RWPE1 (cell line): Measurements from ENCODE around the gene ANXA9.
A peak's percentile ranks its signal among the peaks of the same experiment; 100 is the strongest.

ENCODE experiments used
- CTCF ChIA-PET: fragments of 350-600 bp; sonication (Branson Sonifier 250); formaldehyde crosslinking; extraction: SDS; loops from one replicate; lab custom pipeline; 2021; lab: Yijun Ruan, JAX
- POLR2A ChIA-PET: fragments of 400-600 bp; formaldehyde crosslinking; extraction: SDS; loops from one replicate; lab custom pipeline; 2020; ENCODE audit warnings: antibody characterized with exemption; ENCODE audit not compliant: low non-redundant PET; lab: Yijun Ruan, JAX
- DNase-seq: peaks from one replicate; pipeline ENCODE4 v3.0.0; 2012; ENCODE audit warnings: low spot score
- H3K27ac ChIP-seq: fragments of 450-650 bp; 2 replicates; pipeline ENCODE4 v1.5.1; 2017
- TF ChIP-seq, protein P1 (sequence below): fragments of 450-650 bp; conservative IDR thresholded peaks from 2 replicates; pipeline ENCODE4 v1.5.1; 2017; ENCODE audit warnings: low read depth, mild to moderate bottlenecking

Gene ANXA9

DNA sequence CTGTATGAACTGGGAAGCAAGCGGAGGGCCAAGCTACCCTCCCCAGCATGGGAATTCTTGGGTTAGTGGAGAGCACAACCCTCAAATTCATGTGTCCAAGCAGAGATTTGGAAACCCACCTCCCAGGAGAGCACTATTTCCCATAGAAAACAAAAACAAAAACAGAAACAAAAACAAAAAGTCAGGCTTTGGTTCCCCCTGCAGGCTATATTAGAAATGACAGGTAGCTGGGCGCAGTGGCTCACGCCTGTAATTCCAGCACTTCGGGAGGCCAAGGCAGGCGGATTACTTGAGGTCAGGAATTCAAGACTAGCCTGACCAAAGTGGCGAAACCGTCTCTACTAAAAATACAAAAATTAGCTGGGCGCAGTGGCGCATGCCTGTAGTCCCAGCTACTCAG lies 13.8 kb downstream of the ANXA9 start:
- TF ChIP-seq, protein P1, sequence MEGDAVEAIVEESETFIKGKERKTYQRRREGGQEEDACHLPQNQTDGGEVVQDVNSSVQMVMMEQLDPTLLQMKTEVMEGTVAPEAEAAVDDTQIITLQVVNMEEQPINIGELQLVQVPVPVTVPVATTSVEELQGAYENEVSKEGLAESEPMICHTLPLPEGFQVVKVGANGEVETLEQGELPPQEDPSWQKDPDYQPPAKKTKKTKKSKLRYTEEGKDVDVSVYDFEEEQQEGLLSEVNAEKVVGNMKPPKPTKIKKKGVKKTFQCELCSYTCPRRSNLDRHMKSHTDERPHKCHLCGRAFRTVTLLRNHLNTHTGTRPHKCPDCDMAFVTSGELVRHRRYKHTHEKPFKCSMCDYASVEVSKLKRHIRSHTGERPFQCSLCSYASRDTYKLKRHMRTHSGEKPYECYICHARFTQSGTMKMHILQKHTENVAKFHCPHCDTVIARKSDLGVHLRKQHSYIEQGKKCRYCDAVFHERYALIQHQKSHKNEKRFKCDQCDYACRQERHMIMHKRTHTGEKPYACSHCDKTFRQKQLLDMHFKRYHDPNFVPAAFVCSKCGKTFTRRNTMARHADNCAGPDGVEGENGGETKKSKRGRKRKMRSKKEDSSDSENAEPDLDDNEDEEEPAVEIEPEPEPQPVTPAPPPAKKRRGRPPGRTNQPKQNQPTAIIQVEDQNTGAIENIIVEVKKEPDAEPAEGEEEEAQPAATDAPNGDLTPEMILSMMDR = peak; percentile 81
- CTCF ChIA-PET = interaction anchor here (0.6 to 3.8 kb wide), 20 partner anchors 10 to 1762 kb away, joined by 3 to 23 read pairs (median 4); partner anchors contain the start of genes ANXA9, C1orf56, KPRP and MINDY1
- no peak overlapping the region for H3K27ac ChIP-seq
- no peak for DNase-seq
- POLR2A ChIA-PET = interaction anchor here (0.7 to 1.2 kb wide), 2 partner anchors 11 to 458 kb away, joined by 3 to 6 read pairs; partner anchors contain the start of gene MINDY1

GRCh38 chr1:150997126-150997872 lies 15.2 kb downstream of the ANXA9 start:
- POLR2A ChIA-PET = interaction anchor here (0.6 kb wide), 1 partner anchor 9 kb away, joined by 3 read pairs; the partner anchor contains the start of gene MINDY1
- TF ChIP-seq, protein P1 = no peak
- DNase-seq = no peak
- CTCF ChIA-PET = interaction anchor here (0.6 to 3.8 kb wide), 6 partner anchors 9 to 633 kb away, joined by 3 to 17 read pairs (median 4); partner anchors contain the start of genes MINDY1 and RPRD2
- peak overlapping the region; percentile 16 for H3K27ac ChIP-seq

GRCh38 chr1:150997949-150998348 lies 15.9 kb downstream of the ANXA9 start:
- CTCF ChIA-PET = interaction anchor here (1.1 to 3.8 kb wide), 2 partner anchors 9 to 18 kb away, joined by 5 to 17 read pairs; partner anchors contain the start of gene MINDY1
- POLR2A ChIA-PET = interaction anchor here (0.6 kb wide), 1 partner anchor 9 kb away, joined by 3 read pairs; the partner anchor contains the start of gene MINDY1
- TF ChIP-seq, protein P1 = no peak
- no peak for DNase-seq
- H3K27ac ChIP-seq = peak overlapping the region; percentile 16

DNA sequence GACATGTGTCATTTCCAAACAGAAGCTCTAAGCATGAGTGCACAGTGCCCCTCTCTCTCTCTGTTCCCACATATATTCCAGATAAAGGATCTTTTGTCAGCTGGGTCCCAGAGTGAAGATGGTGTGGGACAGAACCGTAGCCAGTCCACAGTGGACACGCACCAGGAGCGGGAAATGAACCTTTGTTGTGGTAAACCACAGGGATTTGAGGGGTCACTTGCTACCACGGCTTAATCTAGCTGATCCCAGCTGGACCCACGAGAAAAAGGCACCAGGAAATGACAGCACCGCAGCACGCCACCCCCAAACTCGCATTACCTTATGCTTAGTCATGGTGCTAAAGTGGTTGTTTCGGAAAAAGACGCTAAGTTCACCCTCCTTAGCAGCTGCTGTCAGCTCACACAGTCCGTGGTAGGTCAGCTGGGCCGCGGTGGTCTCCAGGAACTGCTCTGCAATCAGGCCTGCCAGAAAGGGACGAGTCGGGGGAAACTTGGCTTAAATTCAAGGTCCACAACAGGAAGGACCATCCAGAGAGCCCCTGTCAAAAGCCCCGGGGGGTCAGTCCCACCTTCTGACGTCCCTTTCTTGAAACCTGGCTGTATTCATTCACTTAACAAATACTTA lies 17.1 kb downstream of the ANXA9 start:
- TF ChIP-seq, protein P1 = no peak
- H3K27ac ChIP-seq = no peak overlapping the region
- no peak for DNase-seq
- ChIA-PET POLR2A (no interaction called here), CTCF (interaction anchor here (0.6 kb wide), 1 partner anchor 33 kb away, joined by 4 read pairs; no protein-coding TSS in a partner anchor)

DNA sequence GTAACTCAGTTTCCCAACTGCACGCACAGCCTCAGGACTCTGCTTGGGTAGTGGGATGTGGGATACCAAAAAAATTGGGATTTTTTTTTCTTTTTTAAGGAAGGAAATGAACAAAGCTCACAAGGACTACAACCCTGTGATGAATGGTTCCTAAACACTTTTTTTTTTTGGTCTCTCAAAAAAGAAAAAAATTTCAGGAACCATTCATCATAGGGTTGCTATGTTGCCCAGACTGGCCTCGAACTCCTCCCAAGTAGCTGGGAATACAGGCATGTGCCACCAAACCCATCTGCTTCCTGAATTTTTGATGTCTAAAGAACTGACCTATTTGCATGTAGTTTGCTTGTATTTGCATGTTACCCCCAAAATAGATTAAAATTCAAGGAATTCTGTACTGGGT lies 17.8 kb downstream of the ANXA9 start:
- DNase-seq = no peak
- H3K27ac ChIP-seq = no peak overlapping the region
- CTCF ChIA-PET = interaction anchor here (0.6 kb wide), 1 partner anchor 34 kb away, joined by 4 read pairs; no protein-coding TSS in a partner anchor
- POLR2A ChIA-PET = interaction anchor here (0.6 kb wide), 1 partner anchor 30 kb away, joined by 7 read pairs; no protein-coding TSS in a partner anchor
- TF ChIP-seq, protein P1 = no peak

DNA sequence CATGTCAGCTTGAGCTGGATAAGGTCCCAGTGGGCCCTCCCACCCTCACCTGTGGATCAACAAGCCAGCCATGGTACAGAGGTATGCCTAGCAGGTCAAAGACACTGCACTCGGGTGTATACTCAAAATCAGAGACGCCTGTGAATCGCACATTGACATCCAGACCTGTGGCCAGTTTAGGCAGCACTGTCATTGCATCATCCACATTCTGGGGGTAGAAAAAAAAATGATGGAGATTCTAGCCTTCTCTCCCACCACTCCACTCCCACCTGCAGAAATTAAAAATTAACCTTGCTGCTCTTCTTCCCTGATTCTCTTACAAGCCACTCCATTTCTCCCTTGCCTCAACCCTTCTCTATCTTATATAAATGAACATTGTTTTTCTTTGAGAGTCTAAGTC lies 18.3 kb downstream of the ANXA9 start:
- CTCF ChIA-PET = no interaction called here
- TF ChIP-seq, protein P1 = no peak

More for the DNA sequence above, 18.3 kb downstream of the ANXA9 start:
- no peak overlapping the region for H3K27ac ChIP-seq
- DNase-seq = no peak
- POLR2A ChIA-PET = interaction anchor here (0.6 kb wide), 1 partner anchor 30 kb away, joined by 7 read pairs; no protein-coding TSS in a partner anchor
